8988T (cell line): ENCODE measurements around the gene DENND4C.
"Not testable (repeated sequence)": the region's sequence is repeated elsewhere in the genome, so short reads cannot be mapped to it uniquely, and the experiment has no call there.

Experiments used
- DNase-seq: peaks from one replicate; pipeline ENCODE4 v3.0.0; 2011

DENND4C gene

GRCh38 chr9:19229595-19230354 lies 718 bp upstream of the DENND4C start:
- DNase-seq: peak; percentile 39

DNA sequence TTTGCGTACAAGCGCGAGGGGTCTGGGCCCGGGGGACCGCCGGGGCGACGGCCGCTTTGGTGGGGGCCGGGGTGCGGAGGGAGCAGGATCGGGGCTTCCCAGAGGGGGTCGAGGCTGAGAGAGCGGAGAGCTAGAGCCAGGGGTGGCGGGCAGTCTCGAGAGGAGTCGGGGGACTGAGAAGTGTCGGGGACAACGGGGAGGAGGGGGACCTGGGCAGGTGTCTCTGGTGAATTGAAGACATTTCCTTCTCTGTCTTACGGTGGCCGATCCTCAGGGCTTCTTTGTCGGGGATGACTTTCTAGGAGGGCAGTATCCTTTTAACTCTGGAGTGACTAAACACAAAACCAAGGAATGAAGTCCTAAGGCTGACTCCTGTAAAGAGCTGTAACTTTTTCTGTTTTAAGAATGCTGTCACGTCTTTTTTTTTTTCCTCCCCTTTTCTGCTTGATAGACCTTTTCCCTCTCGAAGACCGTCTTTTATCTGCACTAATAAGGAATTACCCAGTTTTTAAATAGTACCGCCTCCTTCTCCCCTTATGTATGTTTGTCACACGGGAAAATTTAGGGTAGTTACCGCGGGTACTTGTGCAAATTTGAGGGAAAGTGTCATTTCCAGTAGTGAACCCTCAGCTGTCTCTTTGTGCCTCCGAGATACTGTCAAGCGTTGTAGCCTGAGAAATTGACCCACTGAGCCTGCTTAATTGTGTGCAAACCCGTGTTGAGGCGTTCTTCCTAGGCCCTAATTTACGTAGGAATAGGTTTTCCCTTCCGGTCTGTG lies 822 bp downstream of the DENND4C start:
- peak; percentile 13 for DNase-seq

GRCh38 chr9:19231904-19232822 lies 1.7 kb downstream of the DENND4C start:
- DNase-seq: no peak

DNA sequence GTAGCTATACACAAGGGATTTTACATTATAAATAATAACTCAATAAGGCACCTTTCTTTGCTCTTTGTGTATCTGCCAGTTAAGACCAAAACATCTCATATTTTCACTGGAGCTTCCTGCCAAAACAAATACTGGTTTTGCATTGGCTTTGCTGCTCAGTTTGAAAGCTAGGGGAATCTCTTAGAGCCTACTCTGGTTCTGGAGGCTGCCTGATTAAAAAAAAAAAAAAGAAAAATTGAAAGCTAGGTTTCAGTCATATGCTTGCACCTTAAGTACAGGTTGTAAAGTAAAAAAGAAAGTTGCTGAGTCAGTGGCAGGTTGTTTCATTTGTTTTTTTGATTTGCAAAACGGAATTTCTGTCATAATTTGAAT lies 2.3 kb downstream of the DENND4C start:
- no peak for DNase-seq

- no peak for DNase-seq
Observed at GRCh38 chr9:19233344-19233743, 2.9 kb downstream of the DENND4C start.

GRCh38 chr9:19239955-19240354 lies 9.5 kb downstream of the DENND4C start:
- no peak for DNase-seq

GRCh38 chr9:19241728-19242127 lies 11.2 kb downstream of the DENND4C start:
- no peak for DNase-seq

DNA sequence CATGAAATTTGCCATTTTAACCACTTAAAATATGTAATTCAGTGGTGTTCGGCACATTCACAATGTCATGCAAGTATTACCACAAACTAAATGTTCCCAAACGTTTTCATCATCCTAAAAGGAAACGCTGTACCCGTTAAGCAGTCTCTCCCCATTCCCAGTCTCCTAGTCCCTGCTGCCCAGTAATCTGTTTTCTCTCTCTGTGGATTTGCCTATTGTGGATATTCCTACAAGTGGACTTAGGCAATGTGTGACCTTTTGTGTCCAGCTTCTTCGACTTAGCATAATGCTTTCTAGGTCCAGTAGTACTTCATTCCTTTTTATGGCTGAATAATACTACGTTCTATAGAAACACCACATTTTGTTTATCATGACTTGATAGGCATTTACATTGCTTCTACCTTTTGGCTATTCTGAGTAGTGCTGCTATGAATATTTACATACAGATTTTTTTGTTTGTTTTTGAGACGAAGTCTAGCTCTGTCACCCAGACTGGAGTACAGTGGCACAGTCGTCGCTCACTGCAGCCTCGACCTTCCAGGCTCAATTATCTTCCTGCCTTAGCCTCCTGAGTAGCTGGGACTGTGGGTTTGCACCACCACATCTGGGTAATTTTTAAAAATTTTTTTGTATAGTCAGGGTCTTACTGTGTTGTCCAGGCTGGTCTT lies 13.0 kb downstream of the DENND4C start:
- no peak for DNase-seq

DNA sequence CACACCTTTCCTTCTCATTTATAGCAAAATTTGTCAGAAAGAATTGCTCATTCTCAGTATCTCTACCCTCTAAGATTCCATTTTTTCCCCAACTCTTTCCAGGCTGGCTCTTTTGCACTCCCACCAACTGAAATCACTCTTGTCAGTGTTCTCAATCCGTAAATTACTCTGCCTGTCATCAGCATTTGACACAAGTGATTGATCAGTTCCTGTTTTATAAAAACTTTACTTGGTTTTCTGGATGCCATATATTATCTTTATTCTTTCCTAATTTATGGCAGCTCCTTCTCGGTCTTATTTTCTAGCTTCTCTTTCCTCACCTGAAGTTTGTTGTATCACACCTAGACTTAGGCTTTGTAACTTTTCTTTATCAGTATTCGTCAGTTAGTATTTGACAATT lies 16.4 kb downstream of the DENND4C start:
- DNase-seq: no peak

DNA sequence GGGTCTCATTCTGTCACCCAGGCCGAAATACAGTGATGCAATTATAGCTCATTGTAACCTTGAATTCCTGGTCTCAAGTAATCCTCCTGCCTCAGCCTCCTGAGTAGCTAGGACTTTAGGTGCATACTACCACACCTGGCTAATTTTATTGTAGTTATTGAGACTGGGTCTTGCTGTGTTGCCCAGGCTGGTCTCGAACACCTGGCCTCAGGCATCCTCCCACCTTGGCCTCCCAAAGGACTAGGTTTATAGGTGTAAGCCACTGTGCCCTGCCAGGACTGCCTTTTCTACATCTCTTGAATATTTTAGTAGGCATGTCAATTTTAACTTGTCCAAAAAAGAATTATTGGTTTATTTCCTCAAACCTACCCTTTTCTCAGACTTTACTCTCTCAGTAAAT lies 16.9 kb downstream of the DENND4C start:
- no peak for DNase-seq

- not testable (repeated sequence) for DNase-seq
Observed at GRCh38 chr9:19250346-19250745, 19.9 kb downstream of the DENND4C start.

GRCh38 chr9:19251203-19251602 lies 20.7 kb downstream of the DENND4C start:
- DNase-seq: not testable (repeated sequence)

DNA sequence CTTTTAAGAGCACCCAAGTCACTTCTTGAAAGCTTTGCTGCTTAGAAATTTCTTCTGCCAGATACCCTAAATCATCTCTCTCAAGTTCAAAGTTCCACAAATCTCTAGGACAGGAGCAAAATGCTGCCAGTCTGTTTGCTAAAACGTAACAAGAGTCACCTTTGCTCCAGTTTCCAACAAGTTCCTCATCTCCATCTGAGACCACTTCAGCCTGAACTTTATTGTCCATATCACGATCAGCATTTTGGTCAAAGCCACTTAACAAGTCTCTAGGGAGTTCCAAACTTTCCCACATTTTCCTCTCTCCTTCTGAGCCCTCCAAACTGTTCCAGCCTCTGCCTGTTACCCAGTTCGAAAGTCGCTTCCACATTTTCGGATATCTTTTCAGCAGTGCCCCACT lies 21.1 kb downstream of the DENND4C start:
- DNase-seq: not testable (repeated sequence)

- no peak for DNase-seq
Observed at GRCh38 chr9:19252174-19252884, 21.8 kb downstream of the DENND4C start.

GRCh38 chr9:19252885-19253219 lies 22.4 kb downstream of the DENND4C start:
- no peak for DNase-seq

- DNase-seq: no peak
Observed at GRCh38 chr9:19255112-19255511, 24.6 kb downstream of the DENND4C start.

DNA sequence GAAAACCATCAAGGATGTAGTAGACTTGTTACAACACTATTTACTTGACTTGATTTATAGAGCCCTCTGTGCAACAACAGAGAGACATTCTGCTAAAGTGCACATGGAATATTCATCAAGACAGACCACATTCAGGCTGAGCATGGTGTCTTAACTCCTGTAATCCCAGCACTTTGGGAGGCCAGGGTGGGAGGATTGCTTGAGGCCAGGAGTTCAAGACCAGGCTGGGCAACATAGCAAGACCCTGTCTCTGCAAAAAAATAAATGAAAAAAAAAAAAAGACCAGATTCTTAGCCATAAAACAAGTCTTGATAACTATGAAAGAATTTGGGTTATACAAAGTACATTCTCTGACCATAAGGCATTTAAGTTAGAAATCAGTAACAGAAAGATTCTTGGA lies 25.3 kb downstream of the DENND4C start:
- no peak for DNase-seq

GRCh38 chr9:19259665-19260255 lies 29.3 kb downstream of the DENND4C start:
- not testable (repeated sequence) for DNase-seq

DNA sequence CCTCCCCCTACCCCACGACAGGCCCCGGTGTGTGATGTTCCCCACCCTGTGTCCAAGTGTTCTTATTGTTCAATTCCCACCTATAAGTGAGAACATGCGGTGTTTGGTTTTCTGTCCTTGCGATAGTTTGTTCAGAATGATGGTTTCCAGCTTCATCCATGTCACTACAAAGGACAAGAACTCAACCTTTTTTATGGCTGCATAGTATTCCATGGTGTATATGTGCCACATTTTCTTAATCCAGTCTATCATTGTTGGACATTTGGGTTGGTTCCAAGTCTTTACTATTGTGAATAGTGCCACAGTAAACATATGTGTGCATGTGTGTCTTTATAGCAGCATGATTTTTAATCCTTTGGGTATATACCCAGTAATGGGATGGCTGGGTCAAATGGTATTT lies 35.1 kb downstream of the DENND4C start:
- not testable (repeated sequence) for DNase-seq

DNA sequence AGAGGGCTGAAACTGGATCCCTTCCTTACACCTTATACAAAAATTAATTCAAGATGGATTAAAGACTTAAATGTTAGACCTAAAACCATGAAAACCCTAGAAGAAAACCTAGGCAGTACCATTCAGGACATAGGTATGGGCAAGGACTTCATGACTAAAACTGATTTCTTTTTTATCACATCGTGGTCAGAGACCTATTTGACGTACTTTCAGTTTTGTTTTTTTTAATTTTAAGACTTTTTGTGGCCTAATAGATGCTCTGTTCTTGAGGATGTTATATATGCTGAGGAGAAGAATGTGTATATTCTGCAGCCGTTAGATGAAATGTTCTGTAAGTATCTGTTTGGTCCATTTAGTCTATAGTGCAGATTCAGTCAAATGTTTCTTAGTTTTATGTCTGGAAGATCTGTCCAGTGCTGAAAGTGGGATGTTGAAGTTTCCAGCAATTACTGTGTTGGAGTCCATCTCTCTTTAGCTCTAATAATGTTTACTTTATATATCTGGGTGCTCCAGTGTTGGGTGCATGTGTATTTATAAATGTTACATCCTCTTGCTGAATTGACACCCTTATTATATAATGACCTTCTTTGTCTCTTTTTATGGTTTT lies 36.4 kb downstream of the DENND4C start:
- DNase-seq: not testable (repeated sequence)

- no peak for DNase-seq
Observed at GRCh38 chr9:19269582-19269981, 39.1 kb downstream of the DENND4C start.
